Measurements from ENCODE around the gene HLF.
A peak's percentile ranks its signal among the peaks of the same experiment; 100 is the strongest.

HLF gene, protein sequence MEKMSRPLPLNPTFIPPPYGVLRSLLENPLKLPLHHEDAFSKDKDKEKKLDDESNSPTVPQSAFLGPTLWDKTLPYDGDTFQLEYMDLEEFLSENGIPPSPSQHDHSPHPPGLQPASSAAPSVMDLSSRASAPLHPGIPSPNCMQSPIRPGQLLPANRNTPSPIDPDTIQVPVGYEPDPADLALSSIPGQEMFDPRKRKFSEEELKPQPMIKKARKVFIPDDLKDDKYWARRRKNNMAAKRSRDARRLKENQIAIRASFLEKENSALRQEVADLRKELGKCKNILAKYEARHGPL

DNA sequence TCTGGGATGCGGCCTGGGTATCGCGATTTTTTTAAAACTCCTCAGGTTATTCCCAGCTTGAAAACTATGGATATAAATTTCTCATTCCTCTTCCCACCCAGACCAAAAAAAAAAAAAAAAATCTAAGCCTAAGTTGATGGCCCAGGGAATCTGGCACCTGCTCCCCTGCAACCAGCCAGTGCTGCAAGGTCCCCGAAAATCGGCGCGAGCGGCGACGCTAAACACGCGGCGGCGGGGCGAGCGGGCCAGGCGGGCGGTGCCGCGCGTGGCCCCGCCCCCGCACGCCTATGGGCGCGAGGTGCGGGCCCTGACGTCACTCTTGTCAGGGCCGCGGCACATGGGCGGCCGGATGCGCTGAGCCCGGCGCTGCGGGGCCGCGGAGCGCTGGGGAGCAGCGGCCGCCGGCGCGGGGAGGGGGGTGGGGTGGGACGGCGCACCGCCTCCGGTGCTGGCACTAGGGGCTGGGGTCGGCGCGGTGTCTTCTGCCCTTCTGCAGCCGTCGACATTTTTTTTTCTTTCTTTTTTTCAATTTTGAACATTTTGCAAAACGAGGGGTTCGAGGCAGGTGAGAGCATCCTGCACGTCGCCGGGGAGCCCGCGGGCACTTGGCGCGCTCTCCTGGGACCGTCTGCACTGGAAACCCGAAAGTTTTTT is at the start of gene HLF:
TSS of gene HLF (plus strand) at position 316 of the 654 bp plus-strand sequence. CDS start 525 bp downstream, outside the sequence.
- peak; percentile 75 for DNase-seq

DNA sequence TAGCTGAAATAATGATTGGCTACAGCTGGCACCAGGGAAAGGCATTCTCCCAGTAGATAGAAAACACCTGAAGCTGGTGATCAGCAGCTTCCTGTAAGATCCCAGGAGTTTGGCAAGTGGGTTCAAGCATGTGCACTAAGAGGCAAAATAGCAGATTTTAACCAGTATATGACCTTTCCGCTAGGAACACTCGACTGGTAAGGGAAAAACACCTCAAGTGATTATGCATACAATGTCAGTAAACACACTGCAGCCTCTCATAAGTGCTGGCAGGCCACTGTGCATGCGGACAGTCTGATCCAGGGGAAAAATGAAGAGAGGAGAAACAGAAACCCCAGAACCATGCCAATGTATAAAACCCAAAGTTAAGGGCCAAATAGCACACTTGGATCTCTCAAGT is 49.0 kb upstream of the HLF start:
- DNase-seq: no peak

DNA sequence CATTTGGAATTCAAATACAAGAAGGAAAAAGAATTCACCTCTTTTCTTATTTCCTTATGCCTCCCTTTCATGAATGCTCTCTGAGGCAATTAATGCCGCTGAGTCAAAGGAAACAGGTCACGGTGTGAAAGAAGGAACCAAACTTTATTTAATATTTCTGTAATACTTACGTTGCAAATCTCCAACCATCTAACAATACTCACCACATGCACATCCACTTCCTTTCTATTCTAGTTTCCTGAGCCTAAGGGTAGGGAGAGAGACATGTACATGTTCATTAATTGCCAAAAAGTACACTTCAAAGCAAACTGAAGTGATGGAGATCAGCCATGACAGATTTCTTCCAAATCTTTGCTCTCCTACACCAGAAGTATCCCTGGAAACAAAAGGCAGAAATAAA is 47.9 kb upstream of the HLF start:
- DNase-seq: no peak

DNA sequence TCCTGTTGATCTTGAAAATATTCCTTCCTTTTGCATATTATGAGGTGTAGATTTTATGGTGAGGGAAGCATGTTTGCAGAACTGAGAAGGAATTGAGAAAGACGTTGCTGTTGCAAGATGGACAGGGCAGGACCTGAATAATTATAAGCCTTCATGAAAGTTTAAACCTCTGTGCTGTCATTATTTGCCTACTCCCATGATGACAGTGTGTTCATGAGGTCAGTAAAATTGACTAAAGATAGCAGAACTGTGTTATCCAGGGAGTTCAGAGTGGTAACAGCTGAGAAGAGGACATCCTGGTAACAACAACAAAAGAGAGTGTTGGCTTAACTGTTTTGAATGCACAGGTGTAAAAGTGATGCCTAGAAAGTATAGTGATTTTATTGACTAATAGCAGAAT is 45.3 kb upstream of the HLF start:
- DNase-seq: no peak

DNA sequence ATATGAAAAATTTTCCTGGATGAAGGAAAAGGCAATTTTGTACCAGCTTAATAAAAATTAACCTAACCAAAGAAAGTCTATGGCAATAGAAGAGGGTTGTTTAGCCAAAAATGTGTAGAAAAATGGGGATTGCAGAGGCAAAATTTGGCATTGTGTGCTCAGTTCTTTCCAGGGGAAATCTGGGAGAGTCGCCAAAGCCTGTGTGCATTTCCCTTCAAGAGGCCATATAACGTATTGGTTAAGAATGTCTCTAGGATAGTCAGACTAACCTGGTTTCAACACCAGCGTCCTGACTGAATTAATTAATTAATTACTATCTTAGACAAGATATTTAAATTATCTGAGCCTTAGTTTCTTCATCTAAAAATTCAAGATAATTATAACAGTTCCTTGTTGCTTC is 44.8 kb upstream of the HLF start:
- no peak for DNase-seq

DNA sequence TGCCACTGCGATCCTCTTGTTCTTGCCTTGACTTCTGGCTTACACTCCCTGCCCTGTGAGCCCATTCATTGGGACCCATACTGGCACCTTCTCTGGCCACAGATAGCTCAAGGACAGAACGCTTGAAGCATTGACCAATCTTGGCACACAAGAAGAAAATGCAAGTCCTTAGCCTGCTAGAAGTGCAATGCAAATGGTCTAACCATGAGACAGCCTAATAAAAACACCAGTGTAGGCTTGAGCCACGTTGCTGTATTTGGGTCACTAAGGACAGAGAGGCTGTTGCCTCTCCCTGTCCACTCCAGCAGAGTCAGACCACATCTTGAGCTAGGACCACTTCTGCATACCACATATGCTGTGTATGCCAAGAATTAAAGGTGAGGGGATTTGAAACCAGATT is 41.2 kb upstream of the HLF start:
- DNase-seq: no peak

DNA sequence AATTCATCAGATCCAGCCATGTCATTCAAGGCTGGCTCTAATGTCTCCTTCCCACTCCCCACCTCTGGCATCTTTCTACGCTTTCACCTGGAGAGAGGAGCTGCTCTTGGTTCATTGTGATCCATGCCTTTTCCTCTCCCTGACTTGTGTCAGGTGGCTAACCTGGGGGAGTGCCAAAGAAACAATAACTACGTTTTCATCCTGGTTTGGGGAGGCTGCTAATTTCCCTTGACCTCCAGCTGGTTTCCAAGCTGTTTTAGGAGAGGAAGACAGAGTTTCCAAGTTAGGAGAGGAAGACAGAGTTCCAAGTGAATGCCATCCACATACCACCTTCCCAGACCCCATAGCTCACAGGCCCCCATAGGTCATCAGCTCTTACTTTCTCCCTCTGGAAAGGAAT is 40.0 kb upstream of the HLF start:
- no peak for DNase-seq

DNA sequence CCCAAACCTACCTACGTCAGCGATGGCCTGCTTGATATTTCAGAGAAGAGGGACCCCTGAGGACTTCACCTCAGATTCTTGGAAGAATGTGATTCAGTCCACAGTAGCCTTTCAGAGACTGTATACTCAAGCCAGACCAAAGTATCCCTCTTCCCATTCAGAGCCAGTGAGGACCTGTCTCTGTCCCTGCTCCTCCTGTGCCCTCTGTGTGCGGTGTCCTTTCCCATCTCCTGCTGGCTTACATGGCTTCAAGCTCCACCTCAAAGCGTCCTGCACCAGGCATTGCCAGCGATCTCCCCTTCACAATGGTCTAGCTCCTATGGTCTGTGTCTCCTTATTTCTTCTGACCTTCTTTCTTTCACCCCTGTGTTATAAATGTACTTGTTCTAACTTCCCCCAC is 39.5 kb upstream of the HLF start:
- no peak for DNase-seq

DNA sequence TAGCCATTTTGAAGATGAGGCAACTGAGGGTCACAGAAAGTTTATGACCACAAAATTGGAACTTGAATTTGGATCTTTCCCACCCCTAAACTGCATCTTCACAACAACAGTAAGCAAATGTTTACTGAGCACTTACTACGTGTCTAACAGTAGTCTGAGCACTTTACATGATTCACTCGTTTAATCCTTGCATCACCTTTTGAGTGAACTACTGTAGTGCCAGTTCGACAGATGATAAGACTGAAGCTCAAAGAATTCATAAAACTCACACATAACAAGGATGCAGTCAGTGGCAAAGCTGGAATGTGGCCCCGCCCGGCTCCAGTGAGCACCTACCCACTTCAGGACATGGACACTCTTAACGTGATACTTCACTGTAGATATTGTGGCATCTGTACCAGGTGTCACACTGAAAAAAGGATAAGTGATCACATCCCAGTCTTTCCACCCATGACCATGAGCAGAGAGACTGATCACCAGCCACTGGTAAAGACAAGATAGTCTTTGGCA is 36.0 kb upstream of the HLF start:
- no peak for DNase-seq

DNA sequence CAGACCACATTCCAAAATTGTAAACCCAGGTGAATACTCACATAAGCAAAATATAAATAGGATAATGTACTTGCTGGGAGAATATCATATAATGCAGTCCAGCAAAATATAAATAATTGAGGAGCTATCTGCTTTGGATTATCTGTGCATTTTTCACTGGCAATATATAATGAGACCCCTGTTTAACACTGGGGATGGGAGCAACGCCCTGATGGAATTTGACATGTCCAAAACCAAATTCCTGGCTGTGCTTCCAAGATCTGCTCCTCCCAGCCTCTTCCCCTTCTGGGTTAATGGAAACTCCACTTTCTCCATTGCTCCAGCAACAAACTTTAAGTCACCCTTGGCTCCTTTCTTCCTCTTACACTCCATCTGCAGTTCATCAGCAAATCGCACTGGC is 35.5 kb upstream of the HLF start:
- no peak for DNase-seq

DNA sequence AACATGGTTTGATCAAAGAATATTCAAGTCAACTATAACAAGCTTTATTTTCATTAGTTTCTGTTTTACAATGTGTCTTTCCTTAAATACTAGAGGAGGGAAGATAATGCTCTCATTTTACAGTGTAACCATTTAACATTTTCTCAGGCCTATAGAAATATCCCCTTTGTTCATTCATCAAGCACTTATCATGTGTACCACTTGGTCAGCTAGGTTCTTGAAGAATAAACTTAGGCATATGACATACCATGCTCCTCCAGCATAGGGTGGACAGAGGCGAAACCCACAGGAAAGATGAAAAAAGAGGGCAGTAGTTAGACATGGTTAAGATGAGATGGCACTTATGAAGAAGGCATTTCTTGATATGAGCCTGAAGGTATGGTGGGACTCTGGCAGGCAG is 34.0 kb upstream of the HLF start:
- no peak for DNase-seq

DNA sequence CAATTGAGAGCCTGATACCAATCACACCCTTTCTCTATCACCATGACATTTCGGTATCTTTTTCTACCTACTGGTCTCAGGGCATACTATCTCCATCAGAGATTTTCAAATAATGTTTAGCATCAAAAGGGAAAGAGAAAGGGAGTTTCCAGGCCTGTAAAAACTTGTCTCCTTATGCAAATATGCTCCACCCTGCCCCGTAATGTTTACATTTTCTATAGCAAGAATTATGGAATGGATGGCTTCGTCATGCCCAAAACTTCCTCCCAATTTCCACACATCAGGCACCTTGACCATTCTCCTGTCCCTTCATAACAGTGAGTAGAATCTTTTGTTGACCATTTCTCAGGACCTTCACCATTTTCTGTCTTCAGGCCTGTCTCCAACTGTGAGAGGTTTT is 30.9 kb upstream of the HLF start:
- DNase-seq: no peak

DNA sequence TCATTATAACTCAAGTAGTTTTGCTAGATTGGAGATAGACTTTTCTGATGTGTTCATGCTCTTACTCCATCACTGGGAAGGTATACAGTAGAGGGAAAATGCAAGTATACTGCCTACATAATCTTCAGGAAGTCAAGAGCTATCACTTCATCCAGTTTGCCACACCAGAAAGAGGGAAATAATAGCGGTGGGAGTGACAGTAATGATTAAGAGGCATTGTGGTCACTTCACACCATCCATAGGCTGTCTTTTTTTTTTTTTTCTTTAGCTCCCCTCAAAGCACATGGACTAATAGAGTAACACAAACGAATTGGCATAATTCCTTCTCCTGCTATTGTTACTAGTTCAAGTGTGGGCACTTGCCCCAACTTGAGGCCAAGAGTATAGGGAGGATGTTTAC is 28.4 kb upstream of the HLF start:
- no peak for DNase-seq

DNA sequence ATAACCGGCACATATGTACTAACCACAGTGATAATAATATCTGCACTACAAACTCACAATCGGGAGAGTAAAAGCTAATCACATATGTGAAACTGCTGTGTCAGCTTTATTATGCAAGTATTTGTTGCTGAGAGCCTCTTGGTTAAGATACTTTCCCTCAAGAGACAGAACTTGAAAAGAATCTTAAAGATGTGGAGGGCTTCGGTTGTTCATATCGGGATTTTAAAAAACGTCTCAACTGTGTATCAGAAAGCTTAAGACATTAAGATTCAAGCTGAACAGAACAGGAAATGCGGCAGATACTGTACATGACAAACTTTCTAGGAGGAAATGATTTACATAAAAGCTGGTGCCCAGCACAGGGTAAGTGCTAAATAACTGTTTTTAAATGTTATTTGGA is 27.5 kb upstream of the HLF start:
- no peak for DNase-seq

DNA sequence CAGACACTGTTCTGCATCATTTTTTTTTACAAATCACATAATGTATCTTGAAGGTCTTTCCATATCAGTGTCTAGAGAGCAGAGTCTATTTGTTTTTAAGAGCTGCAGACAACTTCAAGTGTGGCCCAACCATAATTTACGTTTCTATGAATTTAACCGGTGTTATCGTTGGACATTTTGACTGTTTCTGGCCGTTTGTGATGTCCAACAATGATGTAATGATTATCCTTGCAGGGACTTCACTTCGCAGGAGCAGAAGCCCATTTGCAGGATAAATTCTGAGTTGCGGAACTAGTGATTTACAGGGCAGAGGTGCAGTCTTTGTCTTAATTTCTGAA is 26.9 kb upstream of the HLF start:
- no peak for DNase-seq

DNA sequence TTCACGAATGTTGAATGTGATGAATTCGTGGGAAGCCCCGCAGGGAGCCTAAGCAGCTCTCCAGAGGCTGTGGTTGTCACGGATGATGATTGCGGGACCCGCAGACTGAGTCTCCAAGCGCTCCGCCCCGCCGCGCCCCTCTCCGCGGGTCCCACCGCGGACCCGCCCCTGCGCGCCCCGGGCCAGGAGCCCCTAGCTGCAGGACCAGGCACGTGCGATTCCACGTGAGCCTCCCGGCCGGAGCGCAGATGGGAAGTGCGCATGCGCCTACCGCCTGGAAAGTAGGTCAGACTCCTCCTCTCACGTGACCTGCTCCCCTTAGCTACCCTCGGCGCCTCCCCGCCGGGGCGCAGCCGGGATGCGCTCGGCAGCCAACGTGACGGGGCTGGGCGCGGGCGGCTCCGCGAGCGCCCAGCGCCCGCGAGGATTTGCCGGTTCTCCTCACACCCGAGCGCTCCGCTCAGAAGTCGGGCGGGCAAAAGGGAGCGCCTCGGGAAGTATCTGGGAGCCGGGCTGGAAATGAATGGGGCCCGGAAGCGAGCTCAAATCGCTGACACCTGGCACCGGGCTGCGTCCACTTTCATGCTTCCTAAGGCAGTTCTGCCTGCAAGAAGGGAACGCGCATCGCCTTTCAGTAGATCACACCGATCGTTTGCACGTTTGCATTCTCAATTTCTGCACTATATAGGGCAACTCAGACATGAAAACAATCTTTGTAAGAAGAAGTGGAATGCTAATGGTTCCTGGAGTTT is 26.4 kb upstream of the HLF start:
- peak; percentile 90 for DNase-seq

DNA sequence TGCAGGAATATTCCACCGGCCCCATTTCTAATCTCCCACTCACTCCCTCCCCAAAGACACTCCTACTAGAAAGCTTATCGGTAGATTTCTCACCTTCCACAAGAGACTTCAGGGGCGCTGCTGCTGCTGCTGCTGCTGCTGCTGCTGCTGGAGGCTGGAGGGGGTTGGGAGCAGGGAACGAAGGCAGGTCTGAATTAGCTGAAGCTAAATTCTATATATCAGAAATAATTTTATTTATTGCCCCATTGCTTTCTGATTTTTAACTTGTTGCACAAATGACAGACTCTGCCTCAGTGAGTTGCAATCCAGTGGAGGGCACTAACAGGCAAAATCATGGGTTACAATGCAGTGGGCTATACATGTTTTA is 25.8 kb upstream of the HLF start:
- no peak for DNase-seq

DNA sequence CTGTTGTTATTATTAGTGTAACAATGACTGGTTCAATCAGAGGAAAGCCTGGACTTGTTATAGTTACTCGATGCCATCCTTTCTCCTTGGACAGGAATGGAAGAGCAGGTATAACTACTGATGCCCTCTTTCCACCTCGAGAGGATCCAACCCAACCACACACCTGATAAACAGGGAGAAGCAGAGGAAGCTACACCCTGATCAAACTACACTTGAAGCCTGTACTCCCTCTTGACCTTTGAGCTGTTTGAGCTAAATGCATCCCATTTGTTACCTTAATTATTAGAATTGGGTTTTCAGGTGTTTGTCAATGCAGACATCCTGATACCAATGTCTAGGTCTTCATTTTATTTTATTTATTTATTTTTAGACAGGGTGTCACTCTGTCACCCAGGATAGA is 23.7 kb upstream of the HLF start:
- no peak for DNase-seq

DNA sequence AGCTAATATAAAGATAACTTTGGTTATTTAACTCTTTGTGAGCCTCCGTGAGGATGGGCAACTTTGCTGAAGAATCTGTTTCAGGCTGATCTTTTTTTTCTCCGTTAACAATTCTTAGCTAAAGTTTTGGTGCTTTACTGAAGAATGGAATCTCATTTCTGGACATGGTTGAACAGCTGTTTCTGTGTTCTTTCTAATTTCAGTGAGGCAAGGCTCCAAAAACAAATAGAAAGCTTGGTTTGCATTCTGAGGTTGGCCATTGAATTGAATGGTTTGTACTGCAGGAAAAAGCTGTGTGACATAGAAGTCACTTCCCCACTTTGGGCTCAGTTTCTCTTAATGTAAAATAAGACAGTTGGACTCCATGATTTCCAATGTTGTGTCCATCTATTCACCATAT is 22.3 kb upstream of the HLF start:
- no peak for DNase-seq

DNA sequence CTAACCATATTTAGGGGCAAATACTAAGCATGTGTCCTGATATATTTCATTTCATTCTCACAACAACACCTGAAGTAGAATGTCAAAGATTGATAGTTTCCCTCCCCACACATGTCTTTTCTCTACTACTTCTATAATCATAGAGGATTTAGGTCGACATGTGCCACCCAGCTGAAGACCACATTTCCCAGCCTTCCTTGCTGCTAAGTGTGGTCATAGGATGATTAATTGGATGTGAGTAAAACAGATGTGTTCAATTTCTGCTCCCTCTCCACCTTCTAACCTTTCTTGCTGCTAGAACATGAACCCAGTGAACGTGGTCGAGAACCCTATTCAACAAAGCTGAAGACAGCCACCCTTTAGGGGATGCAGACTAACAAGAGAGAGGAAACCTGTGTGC is 18.8 kb upstream of the HLF start:
- DNase-seq: no peak

DNA sequence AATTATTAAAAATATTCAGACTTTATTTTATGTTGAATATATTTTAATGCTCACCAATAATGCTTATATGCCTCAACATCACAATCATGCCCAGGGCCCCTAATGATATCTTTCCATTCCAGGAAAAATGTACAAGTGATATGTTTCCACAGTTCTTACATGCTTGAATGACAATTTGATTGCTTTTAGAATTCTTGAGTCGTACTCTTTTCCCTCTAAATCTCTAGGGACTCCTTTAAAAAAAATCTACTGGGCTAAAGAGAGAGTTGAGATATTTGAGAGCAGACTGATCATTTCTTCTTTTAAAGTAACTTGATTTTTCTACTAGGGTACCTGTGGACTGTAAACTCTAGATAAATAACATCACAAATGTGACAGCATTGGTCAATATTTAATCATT is 18.2 kb upstream of the HLF start:
- no peak for DNase-seq

DNA sequence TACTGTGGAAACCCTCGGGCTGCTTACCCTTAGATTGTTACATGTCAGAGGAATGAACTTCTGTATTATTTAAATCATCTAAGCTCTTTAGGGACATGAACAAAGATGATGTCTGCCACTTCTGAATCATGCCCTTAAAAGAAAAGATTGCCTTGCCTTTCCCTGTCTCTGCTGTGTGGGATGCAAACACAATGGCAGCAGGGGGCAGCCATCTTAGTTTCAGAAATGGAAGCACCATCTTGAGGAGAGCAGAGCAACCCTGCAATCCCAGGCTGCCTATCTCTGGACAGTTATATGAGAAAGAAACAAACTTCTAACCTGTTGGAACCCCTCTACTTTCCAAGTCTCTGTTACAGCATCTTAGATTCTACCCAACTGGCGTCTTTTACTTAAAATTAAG is 16.7 kb upstream of the HLF start:
- no peak for DNase-seq

DNA sequence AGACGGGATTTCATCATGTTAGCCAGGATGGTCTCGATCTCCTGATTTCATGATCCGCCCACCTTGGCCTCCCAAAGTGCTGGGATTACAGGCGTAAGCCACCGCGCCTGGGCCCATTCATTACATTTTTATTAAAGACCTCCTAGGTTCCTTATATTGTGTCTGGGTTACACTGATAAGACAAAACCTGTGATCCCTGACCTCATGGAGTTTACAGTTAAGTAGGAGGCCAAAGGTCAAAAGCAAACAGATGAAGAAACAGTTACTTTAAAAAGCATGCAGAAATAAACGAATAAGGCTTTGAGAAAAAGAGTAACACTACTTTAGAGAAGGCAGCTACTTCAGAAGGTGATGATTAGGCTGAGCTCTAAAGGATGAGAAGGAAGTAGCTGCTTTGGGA is 14.9 kb upstream of the HLF start:
- DNase-seq: no peak

DNA sequence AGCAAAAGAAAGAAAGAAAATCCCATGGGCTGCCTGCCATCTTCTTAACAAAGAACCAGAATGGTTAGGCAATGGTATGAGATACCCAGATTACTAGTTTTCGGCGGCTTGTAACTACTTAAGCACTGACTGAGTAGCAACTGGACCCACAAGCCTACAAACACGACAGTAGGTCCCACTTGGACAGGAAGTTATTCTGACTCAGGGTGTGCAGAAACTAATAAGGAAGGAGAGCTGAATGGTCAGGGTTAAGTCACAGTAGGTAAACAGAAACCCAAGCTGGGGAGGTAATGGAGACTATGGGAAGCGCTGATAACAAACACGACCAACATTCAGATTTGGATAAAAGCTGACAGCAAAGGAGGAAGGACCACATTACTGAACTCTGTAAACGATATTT is 10.4 kb upstream of the HLF start:
- no peak for DNase-seq
